H1 (cell line): Measurements from ENCODE around the gene XYLB. TPM values are rescaled to one million over a fixed set of nuclear protein-coding genes. Genes with fewer than 3 reads are reported as not detected.

ENCODE experiments used
- ATF3 ChIP-seq: IDR thresholded peaks from 2 replicates; pipeline ENCODE4 v1.6.1; 2011; ENCODE audit warnings: low read depth, mild to moderate bottlenecking, low read length; ENCODE audit not compliant: insufficient read depth
- CBX8 ChIP-seq: fragments of 300-800, 300-1000 bp; sonication (generic); IDR thresholded peaks from 2 replicates; pipeline ENCODE4 v1.7.1; 2016; ENCODE audit warnings: low read depth, low read length, borderline replicate concordance
- CEBPB ChIP-seq: IDR thresholded peaks from 2 replicates; pipeline ENCODE4 v1.6.1; 2012; ENCODE audit warnings: low read depth, low read length
- EZH2 ChIP-seq: fragments of 200-600 bp; sonication (generic); IDR thresholded peaks from 2 replicates; pipeline ENCODE4 v1.7.1; 2012; ENCODE audit warnings: low read depth, mild to moderate bottlenecking, moderate library complexity, low read length, inconsistent platforms; ENCODE audit not compliant: severe bottlenecking
- PHF8 ChIP-seq: fragments of 200-600 bp; sonication (generic); conservative IDR thresholded peaks from 2 replicates; pipeline ENCODE4 v1.7.1; 2012; ENCODE audit warnings: low read depth, mild to moderate bottlenecking, inconsistent platforms, low read length, moderate library complexity
- POU5F1 ChIP-seq: IDR thresholded peaks from 2 replicates; pipeline ENCODE4 v1.6.1; 2011; ENCODE audit warnings: low read depth, mild to moderate bottlenecking, low read length, moderate library complexity
- YY1 ChIP-seq: IDR thresholded peaks from 2 replicates; pipeline ENCODE4 v1.6.1; 2011; ENCODE audit warnings: low read depth, mild to moderate bottlenecking, low read length
- polyA plus RNA-seq, 7 experiments: library from polyadenylated mRNA; depleted of rRNA in 3 of 7; stranded (reverse) in 5 of 7; unstranded in 2 of 7; fragments of >200 nt in 5 of 7; fragments of 200-250 nt in 2 of 7; gene quantifications; 1 replicate in 5 of 7; 2 replicates in 1 of 7; 4 replicates in 1 of 7; pipeline versions ENCODE4 v1.2.1 to v1.2.3, GENCODE V29; 2011 to 2013; ENCODE audit warnings: missing spikeins in 2 of 7, mixed read lengths in 2 of 7
- total RNA-seq: library from RNA; stranded (reverse); fragmentation: NEBNext Ultra II Directional; extraction: Animal tissue kit (Norgen Biotek cat#: 25700); gene quantifications from 2 replicates; pipeline ENCODE4 v1.2.1, GENCODE V29; 2021

The XYLB gene
- total and polyA plus RNA-seq, 2 of the 8 experiments (the other 6 are each of a cell fraction or from before 2014, with no cell fraction given), result 1.7 to 5.5 TPM

GRCh38 chr3:38331257-38332022, 15.1 kb upstream of the XYLB start (continued):
- TF ChIP-seq YY1 (no peak), CBX8 (no peak), CEBPB (no peak), EZH2 (no peak), ATF3 (no peak), POU5F1 (no peak), PHF8 (no peak)
